HepG2 (cell line): ENCODE measurements around the gene EFEMP2. TPM values are rescaled to one million over a fixed set of nuclear protein-coding genes. Genes with fewer than 3 reads are reported as not detected.

Experiments used
- ETV6 ChIP-seq: sonication (generic); formaldehyde crosslinking; conservative IDR thresholded peaks from 2 replicates; pipeline ENCODE4 v1.4.0; 2020; ENCODE audit warnings: missing genetic modification reagents
- FLYWCH1 ChIP-seq: sonication (generic); formaldehyde crosslinking; IDR thresholded peaks from 2 replicates; pipeline ENCODE4 v1.8.1; 2023; ENCODE audit warnings: mild to moderate bottlenecking, missing genetic modification reagents
- FOSL2 ChIP-seq: sonication (generic); formaldehyde crosslinking; IDR thresholded peaks from 2 replicates; pipeline ENCODE4 v1.4.0; 2020; ENCODE audit warnings: missing genetic modification reagents
- GTF2F1 ChIP-seq: fragments of 150-350 bp; IDR thresholded peaks from 2 replicates; pipeline ENCODE4 v1.6.1; 2014; ENCODE audit warnings: low read length
- KLF12 ChIP-seq: sonication (generic); formaldehyde crosslinking; IDR thresholded peaks from 2 replicates; pipeline ENCODE4 v1.4.0; 2020; ENCODE audit warnings: missing genetic modification reagents, borderline replicate concordance
- MTA3 ChIP-seq: sonication (generic); formaldehyde crosslinking; IDR thresholded peaks from 2 replicates; pipeline ENCODE4 v1.4.0; 2020; ENCODE audit warnings: missing genetic modification reagents
- MZF1 ChIP-seq: sonication (generic); formaldehyde crosslinking; IDR thresholded peaks from 2 replicates; pipeline ENCODE4 v1.8.1; 2023; ENCODE audit warnings: mild to moderate bottlenecking, missing genetic modification reagents, borderline replicate concordance
- NFIC ChIP-seq: IDR thresholded peaks from 2 replicates; pipeline ENCODE4 v1.6.1; 2012; ENCODE audit warnings: mild to moderate bottlenecking, low read length, inconsistent platforms
- ONECUT2 ChIP-seq: sonication (generic); formaldehyde crosslinking; IDR thresholded peaks from 2 replicates; pipeline ENCODE4 v1.4.0; 2020; ENCODE audit warnings: missing genetic modification reagents
- PHF5A ChIP-seq: IDR thresholded peaks from one replicate; pipeline ENCODE4 v1.6.1; 2018; ENCODE audit warnings: low read depth, missing genetic modification reagents; ENCODE audit not compliant: unreplicated experiment
- SIX4 ChIP-seq: sonication (generic); formaldehyde crosslinking; IDR thresholded peaks from 2 replicates; pipeline ENCODE4 v1.4.0; 2020; ENCODE audit warnings: missing genetic modification reagents
- SP140L ChIP-seq: sonication (generic); formaldehyde crosslinking; IDR thresholded peaks from 2 replicates; pipeline ENCODE4 v1.4.0; 2020; ENCODE audit warnings: missing genetic modification reagents, borderline replicate concordance
- SSRP1 ChIP-seq: IDR thresholded peaks from 2 replicates; pipeline ENCODE4 v1.6.1; 2016; ENCODE audit warnings: control low read depth
- ZBTB21 ChIP-seq: sonication (generic); formaldehyde crosslinking; IDR thresholded peaks from 2 replicates; pipeline ENCODE4 v1.4.0; 2020; ENCODE audit warnings: missing genetic modification reagents
- ZFP62 ChIP-seq: sonication (generic); formaldehyde crosslinking; IDR thresholded peaks from 2 replicates; pipeline ENCODE4 v1.4.0; 2020; ENCODE audit warnings: missing genetic modification reagents
- ZNF251 ChIP-seq: sonication (generic); formaldehyde crosslinking; IDR thresholded peaks from 2 replicates; pipeline ENCODE4 v1.9.0; 2021; ENCODE audit warnings: mild to moderate bottlenecking, missing genetic modification reagents
- ZNF326 ChIP-seq: sonication (generic); formaldehyde crosslinking; IDR thresholded peaks from 2 replicates; pipeline ENCODE4 v1.4.0; 2020; ENCODE audit warnings: missing genetic modification reagents, borderline replicate concordance
- ZNF329 ChIP-seq: sonication (generic); formaldehyde crosslinking; IDR thresholded peaks from 2 replicates; pipeline ENCODE4 v1.9.0; 2021; ENCODE audit warnings: low read depth, mild to moderate bottlenecking, missing genetic modification reagents
- ZNF343 ChIP-seq: sonication (generic); formaldehyde crosslinking; IDR thresholded peaks from 2 replicates; pipeline ENCODE4 v1.4.0; 2020; ENCODE audit warnings: mild to moderate bottlenecking, missing genetic modification reagents
- ZNF350 ChIP-seq: sonication (generic); formaldehyde crosslinking; IDR thresholded peaks from 2 replicates; pipeline ENCODE4 v1.4.0; 2020; ENCODE audit warnings: mild to moderate bottlenecking, low read depth, missing genetic modification reagents, borderline replicate concordance
- ZNF362 ChIP-seq: sonication (generic); formaldehyde crosslinking; IDR thresholded peaks from 2 replicates; pipeline ENCODE4 v1.4.0; 2020; ENCODE audit warnings: missing genetic modification reagents, mild to moderate bottlenecking, borderline replicate concordance
- ZNF44 ChIP-seq: sonication (generic); formaldehyde crosslinking; IDR thresholded peaks from 2 replicates; pipeline ENCODE4 v1.5.1; 2020; ENCODE audit warnings: mild to moderate bottlenecking, missing genetic modification reagents
- ZNF660 ChIP-seq: sonication (generic); formaldehyde crosslinking; IDR thresholded peaks from 2 replicates; pipeline ENCODE4 v1.5.1; 2020; ENCODE audit warnings: mild to moderate bottlenecking, low read depth, missing genetic modification reagents, borderline replicate concordance
- polyA plus RNA-seq, 8 experiments: library from polyadenylated mRNA; depleted of rRNA in 3 of 8; stranded (reverse) in 7 of 8; unstranded in 1 of 8; fragments of >200 nt; fragmentation: Illumina TruSeq in 4 of 8; extraction: Trizol in 4 of 8; gene quantifications; 2 replicates each; pipeline versions ENCODE4 v1.2.1 to v1.2.3, GENCODE V29; 2011 to 2016; ENCODE audit warnings: low read depth in 4 of 8, missing spikeins in 1 of 8, mixed read lengths in 1 of 8; ENCODE audit not compliant: insufficient read depth in 1 of 8
- total RNA-seq, 5 experiments: library from RNA; depleted of rRNA; stranded (reverse); fragments of >200 nt; fragmentation: Illumina TruSeq; extraction: Trizol; gene quantifications; 2 replicates each; pipeline ENCODE4 v1.2.3, GENCODE V29; 2016; ENCODE audit warnings: low read depth in 1 of 5
- TF ChIP-seq, protein P1 (sequence below): sonication (generic); formaldehyde crosslinking; IDR thresholded peaks from 2 replicates; pipeline ENCODE4 v1.5.0; 2020; ENCODE audit warnings: missing genetic modification reagents
- TF ChIP-seq, protein P2 (sequence below), 2 experiments: sonication (generic) in 1 of 2; formaldehyde crosslinking in 1 of 2; IDR thresholded peaks; 2 replicates each; pipeline versions ENCODE4 v1.5.1 to v1.6.1; 2011 to 2020; ENCODE audit warnings: borderline replicate concordance in 1 of 2, low read depth in 1 of 2, low read length in 1 of 2, mild to moderate bottlenecking in 1 of 2, missing genetic modification reagents in 1 of 2, moderate library complexity in 1 of 2
- TF ChIP-seq, protein P3 (sequence below): sonication (generic); formaldehyde crosslinking; IDR thresholded peaks from 2 replicates; pipeline ENCODE4 v1.5.0; 2020; ENCODE audit warnings: missing genetic modification reagents

EFEMP2 gene
- total and polyA plus RNA-seq, 2 of the 13 experiments (the other 11 are each of a cell fraction or from before 2014, with no cell fraction given) = 7.4 to 29.7 TPM

GRCh38 chr11:65857853-65858680 is 14.5 kb downstream of the EFEMP2 start, which contains the start of gene CFL1 (continued):
- peak; percentile 38; the same call in 1 of the 2 replicates for TF ChIP-seq ETV6 (CRISPR knock-in tag)
- no peak for TF ChIP-seq ZNF660
- no peak for TF ChIP-seq FLYWCH1
- no peak for TF ChIP-seq GTF2F1
- no peak for TF ChIP-seq SSRP1
- TF ChIP-seq ZNF362 (CRISPR knock-in tag) = no peak
- no peak; the same call in 1 of the 2 replicates for TF ChIP-seq ZFP62 (CRISPR knock-in tag)
- TF ChIP-seq FOSL2 (CRISPR knock-in tag) = peak; percentile 14; the same call in 1 of the 2 replicates
- TF ChIP-seq SIX4 = peak; percentile 42; the same call in 1 of the 2 replicates
- TF ChIP-seq MTA3 (CRISPR knock-in tag) = no peak
- TF ChIP-seq, protein P1, sequence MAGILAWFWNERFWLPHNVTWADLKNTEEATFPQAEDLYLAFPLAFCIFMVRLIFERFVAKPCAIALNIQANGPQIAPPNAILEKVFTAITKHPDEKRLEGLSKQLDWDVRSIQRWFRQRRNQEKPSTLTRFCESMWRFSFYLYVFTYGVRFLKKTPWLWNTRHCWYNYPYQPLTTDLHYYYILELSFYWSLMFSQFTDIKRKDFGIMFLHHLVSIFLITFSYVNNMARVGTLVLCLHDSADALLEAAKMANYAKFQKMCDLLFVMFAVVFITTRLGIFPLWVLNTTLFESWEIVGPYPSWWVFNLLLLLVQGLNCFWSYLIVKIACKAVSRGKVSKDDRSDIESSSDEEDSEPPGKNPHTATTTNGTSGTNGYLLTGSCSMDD (CRISPR knock-in tag) = no peak
- TF ChIP-seq ZNF326 (CRISPR knock-in tag) = no peak
- TF ChIP-seq, protein P2, sequence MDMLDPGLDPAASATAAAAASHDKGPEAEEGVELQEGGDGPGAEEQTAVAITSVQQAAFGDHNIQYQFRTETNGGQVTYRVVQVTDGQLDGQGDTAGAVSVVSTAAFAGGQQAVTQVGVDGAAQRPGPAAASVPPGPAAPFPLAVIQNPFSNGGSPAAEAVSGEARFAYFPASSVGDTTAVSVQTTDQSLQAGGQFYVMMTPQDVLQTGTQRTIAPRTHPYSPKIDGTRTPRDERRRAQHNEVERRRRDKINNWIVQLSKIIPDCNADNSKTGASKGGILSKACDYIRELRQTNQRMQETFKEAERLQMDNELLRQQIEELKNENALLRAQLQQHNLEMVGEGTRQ (IDR thresholded peaks at IDR 0.05; ENCODE audit: low read depth, low read length) = no peak
- TF ChIP-seq, protein P2 (CRISPR knock-in tag; IDR thresholded peaks at IDR 0.05; ENCODE audit: borderline replicate concordance) = peak; percentile 24; the same call in 1 of the 2 replicates
- peak; percentile 85; the same call in 1 of the 2 replicates for TF ChIP-seq ZNF343 (CRISPR knock-in tag)
- no peak; the same call in 1 of the 2 replicates for TF ChIP-seq ZNF350 (CRISPR knock-in tag)
- no peak for TF ChIP-seq MZF1 (CRISPR knock-in tag)
- no peak for TF ChIP-seq SP140L
- TF ChIP-seq ONECUT2 = no peak
- TF ChIP-seq, protein P3, sequence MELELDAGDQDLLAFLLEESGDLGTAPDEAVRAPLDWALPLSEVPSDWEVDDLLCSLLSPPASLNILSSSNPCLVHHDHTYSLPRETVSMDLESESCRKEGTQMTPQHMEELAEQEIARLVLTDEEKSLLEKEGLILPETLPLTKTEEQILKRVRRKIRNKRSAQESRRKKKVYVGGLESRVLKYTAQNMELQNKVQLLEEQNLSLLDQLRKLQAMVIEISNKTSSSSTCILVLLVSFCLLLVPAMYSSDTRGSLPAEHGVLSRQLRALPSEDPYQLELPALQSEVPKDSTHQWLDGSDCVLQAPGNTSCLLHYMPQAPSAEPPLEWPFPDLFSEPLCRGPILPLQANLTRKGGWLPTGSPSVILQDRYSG (CRISPR knock-in tag) = no peak
- no peak for TF ChIP-seq NFIC
- no peak for TF ChIP-seq ZNF251 (CRISPR knock-in tag)
- peak; percentile 31 for TF ChIP-seq PHF5A (CRISPR knock-in tag)
- TF ChIP-seq ZNF329 (CRISPR knock-in tag) = 0 out of 2 replicates have a peak, but pooled peaks have one; percentile 66
- peak; percentile 100 for TF ChIP-seq KLF12 (CRISPR knock-in tag)
- no peak for TF ChIP-seq ZNF44 (CRISPR knock-in tag)
- TF ChIP-seq ZBTB21 (CRISPR knock-in tag) = no peak
